Astrocyte of the spinal cord (primary cell): ENCODE results near the gene CPNE7.
"Not testable (repeated sequence)": the region's sequence is repeated elsewhere in the genome, so short reads cannot be mapped to it uniquely, and the experiment has no call there.

Source experiments
- DNase-seq: peaks from one replicate; pipeline ENCODE4 v3.0.0; 2011; ENCODE audit warnings: low read depth, low spot score
- H3K4me3 ChIP-seq: 2 replicates; pipeline ENCODE4 v1.5.1; 2011; ENCODE audit warnings: low read depth, mild to moderate bottlenecking, low read length, moderate library complexity
- CTCF ChIP-seq: IDR thresholded peaks from 2 replicates; pipeline ENCODE4 v1.5.1; 2012; ENCODE audit warnings: low read depth, mild to moderate bottlenecking, low read length, inconsistent platforms
- in situ Hi-C: cut with HindIII; loops from 2 replicates; pipeline ENCODE4 v1.10.0; 2017; ENCODE audit warnings: low sequenced_read_pairs

The CPNE7 gene

GRCh38 chr16:89624777-89625761, 49.5 kb downstream of the CPNE7 start:
- H3K4me3 ChIP-seq: no peak overlapping the region
- in situ Hi-C loops: no loop called here
- no peak for TF ChIP-seq CTCF
- no peak for DNase-seq

- TF ChIP-seq CTCF: no peak
- in situ Hi-C loops: no loop called here
Measured at GRCh38 chr16:89629827-89630610, 54.5 kb downstream of the CPNE7 start.

GRCh38 chr16:89633064-89633631, 57.6 kb downstream of the CPNE7 start:
- no peak for TF ChIP-seq CTCF
- no peak overlapping the region for H3K4me3 ChIP-seq
- in situ Hi-C loops: no loop called here
- DNase-seq: peak; percentile 20

More at GRCh38 chr16:89629827-89630610, 54.5 kb downstream of the CPNE7 start:
- DNase-seq: no peak
- H3K4me3 ChIP-seq: no peak overlapping the region

- H3K4me3 ChIP-seq, DNase-seq, in situ Hi-C loops: not testable (repeated sequence)
Measured at GRCh38 chr16:89634463-89635385, 59.2 kb downstream of the CPNE7 start.

- H3K4me3 ChIP-seq: no peak overlapping the region
- no peak for TF ChIP-seq CTCF
- in situ Hi-C loops: no loop called here
- no peak for DNase-seq
Measured at GRCh38 chr16:89636663-89637062, 61.1 kb downstream of the CPNE7 start.

- no peak for TF ChIP-seq CTCF
- H3K4me3 ChIP-seq: no peak overlapping the region
- in situ Hi-C loops: no loop called here
Measured at GRCh38 chr16:89637379-89637778, 61.8 kb downstream of the CPNE7 start.

More at GRCh38 chr16:89637379-89637778, 61.8 kb downstream of the CPNE7 start:
- DNase-seq: no peak
